GM21367 (cell line): Measurements from ENCODE around the gene CLN6.
A peak's percentile ranks its signal among the peaks of the same experiment; 100 is the strongest.
"Not testable (repeated sequence)": the region's sequence is repeated elsewhere in the genome, so short reads cannot be mapped to it uniquely, and the experiment has no call there.

ENCODE experiments used
- ATAC-seq: cut with Tn5 transposase; IDR thresholded peaks from one replicate; pipeline ENCODE4 v1.9.1; 2021; ENCODE audit not compliant: unreplicated experiment

The CLN6 gene

DNA sequence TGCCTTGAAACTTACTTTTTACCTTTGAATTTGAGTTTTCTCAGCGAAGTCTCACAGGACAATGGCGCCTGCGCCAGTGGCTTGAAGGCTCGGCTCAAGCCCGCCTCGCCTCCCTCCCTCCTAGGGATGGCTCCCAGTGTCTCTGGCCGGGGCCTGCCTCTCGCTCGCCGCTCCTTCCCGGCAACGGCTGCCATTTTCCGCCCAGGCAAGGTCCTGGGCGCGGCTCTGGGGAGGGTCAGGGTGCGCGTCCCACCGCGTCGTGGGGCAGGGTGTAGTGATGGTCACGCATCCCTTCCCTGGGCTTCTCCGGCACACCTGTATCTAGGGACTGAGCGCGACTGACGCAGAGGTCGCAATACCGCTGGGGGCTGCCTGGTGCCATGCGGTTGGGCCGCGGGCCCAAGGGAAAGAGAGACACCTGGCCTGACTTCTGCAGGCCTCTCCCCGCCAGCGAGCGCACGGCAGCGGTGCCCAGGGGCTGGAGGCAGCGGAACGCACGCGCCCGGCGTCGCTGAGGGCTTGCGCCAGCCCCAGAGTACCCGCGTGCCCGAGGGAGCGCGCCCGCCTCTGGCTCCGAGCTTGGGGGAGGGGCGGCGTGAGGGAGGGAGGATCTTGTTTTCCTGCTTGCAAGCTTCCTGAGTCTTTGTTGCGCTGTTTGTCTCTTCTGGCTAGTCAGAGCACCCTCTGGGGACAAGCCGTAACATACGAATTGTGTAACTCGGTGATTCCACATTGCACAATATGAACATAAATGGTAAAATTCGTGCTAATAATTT, 27.3 kb upstream of the CLN6 start:
- ATAC-seq: no peak

GRCh38 chr15:68252925-68253534, 23.5 kb upstream of the CLN6 start:
- no peak for ATAC-seq

DNA sequence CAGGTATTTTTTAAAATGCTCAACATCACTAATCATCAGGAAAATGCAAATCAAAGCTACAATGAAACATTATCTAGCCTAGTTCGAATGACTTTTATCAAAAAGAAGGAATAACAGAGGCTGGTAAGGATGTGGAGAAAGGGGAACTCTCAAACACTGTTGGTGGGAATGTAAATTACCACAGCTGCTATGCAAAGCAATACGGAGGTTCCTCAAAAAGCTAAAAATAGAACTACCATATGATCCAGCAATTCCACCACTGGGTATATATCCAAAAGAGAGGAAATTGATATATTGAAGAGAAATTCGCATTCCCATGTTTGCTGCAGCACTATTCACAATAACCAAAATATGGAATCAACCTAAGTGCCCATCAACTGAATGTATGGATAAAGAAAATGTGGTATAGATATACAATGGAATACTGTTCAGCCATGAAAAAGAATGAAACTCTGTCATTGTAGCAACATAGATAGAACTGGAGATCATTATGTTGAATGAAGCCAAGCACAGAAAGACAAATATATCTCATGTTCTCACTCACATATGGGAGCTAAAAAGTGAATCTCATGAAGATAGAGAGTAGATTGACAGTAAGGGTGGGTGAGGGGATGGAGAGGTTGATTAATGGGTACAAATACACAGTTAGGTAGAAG, 19.7 kb upstream of the CLN6 start:
- ATAC-seq: no peak

GRCh38 chr15:68244235-68244634, 14.7 kb upstream of the CLN6 start:
- no peak for ATAC-seq

DNA sequence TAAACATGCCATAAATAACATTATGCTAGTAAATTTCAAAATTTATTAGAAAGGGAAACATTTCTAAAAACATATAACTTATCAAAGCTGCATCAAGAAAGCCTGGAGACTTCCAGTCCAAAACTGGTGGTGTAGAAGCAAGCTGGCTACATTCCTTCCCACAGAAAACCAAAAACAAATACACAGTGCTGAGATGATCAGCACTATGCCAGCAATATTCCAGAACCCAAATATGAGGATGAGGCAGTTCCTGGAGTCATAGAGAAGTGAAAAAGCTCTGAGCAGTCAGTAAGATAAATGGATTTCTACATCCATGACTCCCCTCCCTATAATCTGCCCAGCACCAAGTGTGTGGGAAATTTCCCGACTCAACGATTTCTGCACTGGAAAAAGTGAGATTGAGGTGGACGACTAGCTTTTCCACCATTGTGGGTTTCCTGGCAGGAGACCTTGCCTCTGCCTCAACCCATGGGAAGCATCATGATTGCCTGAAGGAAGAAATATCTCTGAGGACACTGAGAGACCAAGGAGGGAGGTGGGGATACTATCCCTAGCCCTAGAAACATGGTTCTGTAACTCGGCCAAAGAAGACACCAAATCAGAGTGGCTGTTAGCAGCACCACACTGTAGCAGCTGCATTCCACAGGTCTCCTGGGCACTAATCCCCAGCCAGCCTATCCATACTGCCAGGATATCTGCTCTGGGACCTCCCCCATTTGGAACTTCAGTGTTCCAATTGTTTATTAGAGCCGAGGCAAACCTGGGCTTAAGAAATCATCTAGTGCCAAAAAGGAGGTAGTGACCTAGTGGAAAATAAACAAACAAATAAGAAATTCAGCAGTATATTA, 11.8 kb upstream of the CLN6 start:
- no peak for ATAC-seq

DNA sequence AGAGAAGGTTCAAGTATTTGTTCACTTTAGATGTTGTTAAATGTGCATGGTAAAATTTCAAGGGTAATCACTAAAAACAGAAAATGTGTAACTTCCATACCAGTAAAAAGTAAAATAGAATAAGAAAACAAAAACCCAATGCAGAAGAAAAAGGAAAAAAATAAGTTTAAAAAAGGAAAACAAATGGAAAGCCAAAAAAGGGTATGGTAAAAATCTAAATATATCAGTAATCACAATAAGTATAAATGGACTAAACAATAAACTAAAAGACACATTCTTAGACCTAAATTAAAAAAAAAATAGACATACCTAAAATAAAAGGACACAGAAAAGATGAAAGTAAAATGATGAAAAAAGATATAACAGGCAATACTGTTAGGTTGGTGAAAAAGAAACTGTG, 9.5 kb upstream of the CLN6 start:
- ATAC-seq: no peak

DNA sequence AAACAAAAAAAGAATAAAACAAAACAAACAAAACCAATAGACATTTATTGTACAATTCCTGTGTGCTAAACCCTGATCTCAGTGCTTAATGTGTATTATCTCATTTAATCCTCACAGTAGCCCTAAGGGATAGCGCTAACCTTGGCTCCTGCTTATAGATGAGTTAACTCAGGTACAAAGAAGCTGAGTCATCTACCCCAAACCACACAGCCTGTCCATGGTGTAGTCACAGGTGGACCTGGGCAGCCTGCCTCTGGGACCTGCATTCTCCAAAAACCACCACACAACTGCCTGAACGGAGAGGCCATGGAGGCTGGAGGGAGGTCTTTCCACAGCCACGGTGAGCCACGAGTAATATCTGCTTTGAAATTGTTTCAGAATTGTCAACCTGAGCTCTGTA, 5.5 kb upstream of the CLN6 start:
- no peak for ATAC-seq

- not testable (repeated sequence) for ATAC-seq
Measured at GRCh38 chr15:68234520-68234919, 5.0 kb upstream of the CLN6 start.

GRCh38 chr15:68234060-68234459, 4.5 kb upstream of the CLN6 start:
- no peak for ATAC-seq

DNA sequence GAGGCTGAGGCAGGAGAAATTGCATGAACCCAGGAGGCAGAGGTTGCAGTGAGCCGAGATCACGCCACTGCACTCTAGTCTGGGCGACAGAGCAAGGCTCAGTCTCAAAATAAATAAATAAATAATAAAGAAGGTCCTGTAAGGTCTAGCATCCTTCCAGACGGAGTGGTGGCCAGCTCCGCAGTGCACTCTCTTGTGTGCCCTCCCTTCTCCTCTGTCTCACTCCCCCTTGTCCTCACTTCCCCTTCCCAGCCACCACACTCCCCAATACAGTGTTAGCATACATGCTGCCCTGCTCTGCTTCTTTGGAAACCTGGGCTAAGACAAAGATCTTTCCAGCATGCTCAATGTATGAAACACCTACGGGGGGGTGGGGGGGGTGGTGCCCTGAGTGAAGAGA, 3.4 kb upstream of the CLN6 start:
- ATAC-seq: no peak

DNA sequence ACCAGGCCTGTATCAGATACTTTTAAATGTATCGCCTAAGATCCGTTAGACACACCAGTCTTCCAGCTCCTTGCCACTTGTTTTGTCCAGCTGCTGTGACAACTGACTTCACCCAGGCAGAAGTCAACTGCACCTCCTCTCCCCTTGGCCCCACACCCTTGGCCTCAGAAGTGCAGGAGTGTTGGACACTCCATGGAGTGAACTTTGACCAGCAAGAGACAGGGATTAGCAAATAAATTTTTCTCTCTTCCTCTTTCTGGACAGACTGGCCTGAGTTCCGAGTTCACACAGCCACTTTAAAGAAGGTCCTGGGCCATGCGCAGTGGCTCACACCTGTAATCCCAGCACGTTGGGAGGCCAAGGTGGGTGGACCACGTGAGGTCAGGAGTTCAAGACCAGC, 2.9 kb upstream of the CLN6 start:
- ATAC-seq: no peak

GRCh38 chr15:68231102-68231818, 1.7 kb upstream of the CLN6 start:
- no peak for ATAC-seq

- ATAC-seq: peak; percentile 24
Measured at GRCh38 chr15:68230157-68231100, 901 bp upstream of the CLN6 start.

DNA sequence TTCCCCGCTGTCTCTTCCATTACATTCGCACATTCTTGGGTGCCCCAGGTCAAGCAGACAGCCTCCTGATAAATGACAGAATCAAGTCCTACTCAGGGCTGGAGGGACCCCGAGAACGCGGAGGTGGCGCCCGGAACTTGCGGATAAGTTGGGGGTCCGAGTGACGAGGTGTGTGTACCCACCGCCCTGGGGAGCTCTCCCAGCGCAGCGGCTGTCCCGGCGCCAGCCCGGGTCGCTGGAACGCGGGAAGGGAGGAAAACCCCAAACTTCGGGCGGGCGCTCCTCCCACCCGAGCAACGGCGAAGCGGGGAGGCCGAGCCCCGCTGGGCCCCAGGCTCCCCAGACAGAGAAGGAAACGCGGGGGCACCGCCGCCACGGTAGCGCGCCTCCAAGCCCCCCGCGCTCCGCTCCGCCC, 550 bp downstream of the CLN6 start:
- ATAC-seq: no peak

- no peak for ATAC-seq
Measured at GRCh38 chr15:68228143-68228970, 1.2 kb downstream of the CLN6 start.

DNA sequence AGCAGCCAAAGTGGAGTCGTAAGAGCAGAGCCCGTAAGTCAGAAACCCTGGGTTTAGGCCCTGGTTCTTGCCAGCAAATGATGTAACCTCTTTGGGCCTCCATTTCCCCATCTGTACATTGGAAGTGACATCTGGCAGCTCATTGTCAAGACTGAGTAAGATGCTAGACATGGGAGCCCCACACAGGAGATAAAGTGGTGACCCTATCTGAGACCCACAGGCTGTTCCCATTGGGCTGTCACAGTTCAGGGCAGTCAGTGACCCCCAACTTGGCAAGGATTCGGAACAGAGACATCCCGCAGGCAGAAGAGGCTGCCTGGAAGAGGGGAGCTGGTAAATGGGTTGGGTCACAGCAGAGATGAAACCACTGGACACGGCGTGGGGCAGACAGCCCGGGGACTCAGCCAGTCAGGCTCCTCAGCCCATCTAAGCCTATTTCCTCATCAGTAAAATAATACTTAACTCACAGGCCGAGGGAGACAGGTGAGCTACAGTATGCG, 1.8 kb downstream of the CLN6 start:
- ATAC-seq: no peak

DNA sequence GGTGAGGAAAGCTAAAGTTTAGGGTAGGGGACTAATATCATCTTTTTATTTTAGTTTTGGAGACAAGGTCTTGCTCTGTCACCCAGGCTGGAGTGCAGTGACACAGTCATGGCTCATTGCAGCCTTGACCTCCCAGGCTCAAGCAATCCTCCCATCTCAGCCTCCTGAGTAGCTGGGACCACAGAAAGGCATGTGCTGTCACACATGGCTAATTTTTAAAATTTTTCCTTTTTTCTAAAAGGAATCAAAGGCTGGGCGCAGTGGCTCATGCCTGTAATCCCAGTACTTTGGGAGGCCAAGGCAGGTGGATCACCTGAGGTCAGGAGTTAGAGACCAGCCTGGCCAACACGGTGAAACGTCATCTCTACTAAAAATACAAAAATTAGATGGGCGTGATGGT, 4.1 kb downstream of the CLN6 start:
- not testable (repeated sequence) for ATAC-seq

- ATAC-seq: no peak
Measured at GRCh38 chr15:68224546-68225250, 4.8 kb downstream of the CLN6 start.
